ENCODE results near the gene MTMR10.

MTMR10 gene

DNA sequence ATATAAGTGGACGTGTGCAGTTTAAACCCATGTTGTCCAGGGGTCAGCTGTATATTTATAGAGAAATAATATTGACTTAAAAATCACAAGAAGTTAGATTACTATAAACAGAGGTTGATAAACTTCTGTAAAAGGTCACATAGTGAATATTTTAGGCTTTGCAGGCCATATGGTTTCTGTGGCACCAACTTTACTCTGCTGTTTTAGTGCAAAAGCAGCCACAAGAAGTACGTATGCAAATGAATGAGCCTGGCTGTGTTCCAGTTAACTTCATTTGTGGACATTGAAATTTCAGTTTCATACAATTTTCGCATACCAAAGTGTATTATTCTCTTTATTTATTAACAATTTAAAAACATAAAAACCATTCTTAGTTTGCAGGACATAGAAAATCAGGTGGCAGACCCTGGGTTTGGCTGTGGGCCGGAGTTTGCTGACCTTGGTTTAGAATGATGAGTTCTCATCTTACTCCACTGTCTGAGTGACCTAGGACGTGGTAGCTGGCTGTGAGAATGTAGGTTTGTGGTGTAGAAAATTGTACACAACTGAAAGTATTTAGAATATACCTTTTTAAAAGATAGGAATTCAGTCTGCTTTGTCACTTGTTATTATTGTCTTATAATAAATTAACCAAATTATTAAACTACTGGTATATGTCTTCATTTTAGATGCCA, 71.4 kb downstream of the MTMR10 start:
- no peak for DNase-seq

DNA sequence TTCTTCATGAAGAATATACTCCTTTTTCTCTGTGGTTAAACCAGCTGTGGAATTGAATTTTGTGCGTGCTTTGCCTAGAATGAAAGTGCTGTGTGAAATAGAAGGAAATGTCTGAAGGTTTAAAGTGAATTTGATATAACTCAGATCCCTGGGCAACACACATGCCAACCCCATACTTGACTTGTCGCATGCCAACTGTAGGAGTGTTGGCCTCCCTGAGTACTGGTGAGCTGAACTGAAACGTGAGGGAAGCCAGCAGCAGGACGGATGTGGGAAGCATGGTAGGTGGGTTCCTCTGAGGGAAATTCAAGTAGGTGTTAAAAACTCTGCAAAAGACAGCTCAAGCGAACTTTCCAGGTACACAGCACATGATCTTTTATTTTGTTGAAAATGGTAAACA, 73.1 kb downstream of the MTMR10 start:
- no peak for DNase-seq

DNA sequence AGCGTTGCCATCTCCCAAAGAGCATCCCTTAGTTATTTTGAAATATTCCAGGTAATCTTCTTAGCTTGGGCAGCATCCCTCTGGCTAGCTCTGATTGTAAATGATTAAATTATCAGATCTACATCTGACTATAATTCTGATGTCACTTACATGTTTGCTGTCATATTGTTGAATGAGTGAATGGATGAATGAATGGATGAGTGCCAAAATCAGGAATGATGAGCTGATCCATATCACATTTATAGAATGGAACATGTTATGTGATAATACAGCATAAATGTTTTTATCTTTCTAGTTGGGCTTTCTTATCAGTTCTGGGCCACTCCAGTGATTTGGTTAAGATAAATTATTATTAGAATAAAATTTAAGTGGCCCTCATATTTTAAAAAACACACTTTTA, 73.8 kb downstream of the MTMR10 start:
- DNase-seq = no peak

DNA sequence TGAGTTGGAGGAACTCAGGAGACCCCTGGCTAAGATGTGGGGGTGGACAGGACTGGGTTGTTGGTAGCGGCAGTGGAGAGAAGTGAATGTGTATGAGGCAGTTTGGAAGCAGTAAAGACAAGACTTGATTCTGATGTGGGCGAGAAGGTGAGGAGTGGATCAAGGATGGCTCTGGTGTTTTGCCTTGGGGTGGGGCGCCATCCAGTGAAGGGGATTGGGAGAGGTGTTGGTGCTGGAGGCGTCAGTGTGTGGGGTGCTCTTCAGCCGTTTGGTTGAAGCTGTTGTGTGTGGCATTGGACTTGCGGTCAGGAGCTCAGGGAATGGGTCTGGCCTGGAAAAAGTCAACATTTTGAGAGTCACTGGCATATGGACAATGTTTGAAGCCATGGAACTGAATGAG, 74.4 kb downstream of the MTMR10 start:
- DNase-seq = no peak

DNA sequence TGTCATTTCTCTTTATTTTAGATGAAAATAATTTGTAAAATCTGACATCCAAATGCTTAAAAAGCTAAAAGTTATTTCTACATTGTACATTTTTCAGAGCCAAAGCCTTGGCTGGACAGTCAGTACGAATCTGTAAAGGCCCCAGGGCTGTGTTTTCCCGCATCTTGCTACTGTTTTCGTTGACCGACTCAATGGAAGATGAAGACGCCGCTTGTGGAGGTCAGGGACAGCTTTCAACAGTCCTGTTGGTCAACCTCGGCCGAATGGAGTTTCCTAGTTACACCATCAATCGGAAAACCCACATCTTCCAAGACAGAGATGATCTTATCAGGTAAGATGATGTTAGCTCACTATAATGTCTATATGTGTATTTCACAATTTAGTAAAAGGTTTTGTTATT, 77.7 kb downstream of the MTMR10 start:
- DNase-seq = no peak

DNA sequence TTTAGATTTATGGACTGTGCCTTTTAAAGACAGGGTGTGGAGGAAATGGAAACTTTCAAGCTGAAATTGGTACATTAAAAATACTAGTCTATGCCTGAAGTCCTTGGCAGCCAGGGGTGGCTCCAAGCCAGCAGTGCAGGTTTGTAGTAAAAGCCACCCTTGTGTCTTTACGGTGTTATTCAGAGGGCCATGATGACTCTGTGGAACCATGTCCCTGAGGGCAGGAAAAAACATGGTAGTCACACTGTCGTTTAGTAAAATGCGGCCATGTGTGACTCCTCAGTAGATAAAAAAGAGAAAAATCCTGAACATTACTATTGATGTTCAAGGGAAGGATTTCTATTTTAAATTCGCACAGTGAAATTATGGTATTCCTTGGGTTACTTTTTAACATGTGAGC, 85.1 kb downstream of the MTMR10 start:
- DNase-seq = no peak

DNA sequence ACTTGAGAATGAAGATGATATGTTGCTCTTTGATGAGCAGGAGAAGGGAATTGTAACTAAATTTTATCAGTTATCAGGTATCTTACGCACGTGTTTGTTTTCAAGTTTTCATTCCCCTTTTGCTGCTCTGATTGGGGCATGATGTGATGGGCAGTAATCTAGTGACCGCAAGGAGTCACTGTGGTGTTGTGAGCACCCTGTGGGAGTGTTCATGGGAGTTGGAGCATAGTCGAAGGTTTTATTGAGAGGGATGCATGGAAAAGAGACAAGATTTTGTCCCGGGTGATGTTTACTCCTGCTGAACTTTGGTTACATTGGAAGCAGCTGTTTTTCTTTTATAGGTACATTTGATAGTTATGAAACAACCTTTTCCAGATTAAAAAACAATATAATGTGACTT, 85.6 kb downstream of the MTMR10 start:
- no peak for DNase-seq

DNA sequence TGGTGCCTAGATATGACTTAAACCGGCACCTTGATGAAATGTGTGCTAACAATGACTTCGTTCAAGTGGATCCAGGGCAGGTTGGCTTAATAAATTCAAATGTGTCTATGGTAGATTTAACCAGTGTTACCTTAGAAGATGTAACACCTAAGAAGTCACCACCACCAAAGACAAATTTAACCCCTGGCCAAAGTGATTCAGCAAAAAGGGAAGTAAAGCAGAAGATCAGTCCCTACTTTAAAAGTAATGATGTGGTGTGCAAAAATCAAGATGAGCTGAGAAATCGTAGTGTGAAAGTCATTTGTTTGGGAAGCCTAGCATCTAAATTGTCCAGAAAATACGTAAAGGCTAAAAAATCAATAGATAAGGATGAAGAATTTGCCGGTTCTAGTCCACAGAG, 86.6 kb downstream of the MTMR10 start:
- no peak for DNase-seq

DNA sequence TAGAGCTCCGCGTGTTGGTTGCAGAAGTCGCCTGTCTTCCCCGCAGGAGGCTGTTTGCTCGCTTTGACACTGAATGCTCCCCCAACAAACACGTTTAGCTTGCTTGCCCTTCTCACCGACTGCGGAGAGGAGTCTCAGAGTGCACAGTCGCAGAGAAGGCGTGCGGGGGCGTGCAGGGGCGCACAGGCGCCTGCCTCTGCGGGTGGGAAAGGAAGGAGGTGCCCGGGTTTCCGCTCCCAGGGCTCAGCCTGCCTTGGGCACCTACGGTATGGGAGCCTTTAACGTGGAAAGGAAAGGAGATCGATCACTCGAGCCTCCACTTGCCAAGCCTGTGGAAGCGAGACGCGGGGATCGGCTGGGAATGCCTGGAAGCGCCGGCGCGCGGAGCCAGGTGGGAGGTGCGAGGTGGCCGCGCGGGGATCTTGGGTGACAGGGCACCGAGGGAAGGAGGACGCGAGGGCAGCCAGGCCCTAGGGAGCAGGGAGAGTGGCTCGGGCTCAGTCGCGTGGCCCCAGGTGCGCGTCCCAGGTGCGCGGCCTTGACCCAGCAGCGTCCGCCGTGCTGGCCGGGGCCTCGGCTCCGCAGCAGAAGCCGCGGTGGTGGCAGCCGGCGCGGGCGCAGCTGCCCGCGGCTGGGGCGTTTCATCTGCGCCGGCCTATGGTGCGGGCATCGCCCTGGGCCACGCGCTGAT, 87.8 kb downstream of the MTMR10 start, which contains the start of gene FAN1:
FAN1 (plus strand) TSS at position 419 of the 691 bp plus-strand sequence. CDS start 749 bp downstream, outside the sequence.
- peak; percentile 86 for DNase-seq

DNA sequence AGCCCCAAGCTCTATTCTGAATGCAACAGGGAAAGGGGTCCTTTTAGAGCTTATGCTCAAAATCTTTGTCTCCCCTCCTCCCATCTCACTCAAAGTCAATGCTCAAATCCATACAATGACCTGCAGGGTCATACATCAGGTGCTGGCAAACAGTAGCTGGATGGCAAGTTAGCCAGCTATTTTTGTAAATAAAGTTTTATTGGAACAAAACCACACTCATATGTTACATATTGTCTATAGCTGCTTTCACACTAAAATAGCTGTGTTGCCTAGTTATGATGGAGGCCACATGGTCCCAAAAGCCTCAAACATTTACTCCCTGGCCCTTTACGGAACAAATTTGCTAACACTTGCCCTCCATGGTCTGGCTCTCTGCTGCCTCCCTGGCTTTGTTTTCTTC, 89.5 kb downstream of the MTMR10 start:
- no peak for DNase-seq

DNA sequence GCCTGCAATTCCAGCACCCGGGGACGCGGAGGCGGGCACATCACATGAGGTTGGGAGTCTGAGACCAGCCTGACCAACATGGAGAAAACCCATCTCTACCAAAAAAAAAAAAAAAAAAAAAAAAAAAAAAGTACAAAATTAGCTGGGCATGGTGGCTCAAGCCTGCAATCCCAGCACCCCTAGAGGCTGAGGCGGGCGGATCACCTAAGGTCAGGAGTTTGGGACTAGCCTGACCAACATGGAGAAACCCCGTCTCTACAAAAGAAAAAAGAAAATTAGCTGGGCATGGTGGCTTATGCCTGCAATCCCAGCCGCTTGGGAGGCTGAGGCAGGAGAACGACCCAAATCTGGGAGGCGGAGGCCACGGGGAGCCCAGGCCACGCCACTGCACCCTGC, 95.2 kb downstream of the MTMR10 start:
- no peak for DNase-seq

DNA sequence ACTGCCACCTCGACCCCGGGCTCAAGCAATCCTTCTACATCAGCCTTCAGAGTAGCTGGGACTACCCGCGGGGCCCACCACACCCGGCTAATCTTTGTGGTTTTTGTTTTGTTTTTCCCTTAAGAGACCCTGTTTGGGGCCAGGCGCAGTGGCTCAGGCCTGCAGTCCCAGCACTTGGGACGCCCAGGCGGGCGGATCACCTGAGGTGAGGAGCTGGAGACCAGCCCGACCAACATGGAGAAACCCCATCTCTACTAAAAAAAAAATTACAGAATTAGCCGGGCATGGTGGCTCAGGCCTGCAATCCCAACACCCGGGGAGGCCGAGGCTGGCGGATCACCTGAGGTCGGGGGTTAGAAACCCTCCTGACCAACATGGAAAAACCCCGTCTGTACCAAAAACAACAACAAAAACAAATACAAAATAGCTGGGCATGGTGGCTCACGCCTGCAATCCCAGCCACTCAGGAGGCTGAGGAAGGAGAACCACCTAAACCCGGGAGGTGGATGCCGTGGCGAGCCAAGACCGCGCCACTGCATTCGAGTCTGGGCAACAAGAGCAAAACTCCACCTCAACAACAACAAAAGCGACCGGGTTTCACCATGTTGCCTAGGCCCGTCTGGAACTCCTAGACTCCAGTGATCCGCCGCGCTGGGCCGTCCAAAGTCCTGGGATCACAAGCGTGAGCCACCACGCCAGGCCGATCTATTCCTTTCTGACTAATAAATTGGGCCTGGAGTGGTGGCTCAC, 95.8 kb downstream of the MTMR10 start:
- DNase-seq = no peak

DNA sequence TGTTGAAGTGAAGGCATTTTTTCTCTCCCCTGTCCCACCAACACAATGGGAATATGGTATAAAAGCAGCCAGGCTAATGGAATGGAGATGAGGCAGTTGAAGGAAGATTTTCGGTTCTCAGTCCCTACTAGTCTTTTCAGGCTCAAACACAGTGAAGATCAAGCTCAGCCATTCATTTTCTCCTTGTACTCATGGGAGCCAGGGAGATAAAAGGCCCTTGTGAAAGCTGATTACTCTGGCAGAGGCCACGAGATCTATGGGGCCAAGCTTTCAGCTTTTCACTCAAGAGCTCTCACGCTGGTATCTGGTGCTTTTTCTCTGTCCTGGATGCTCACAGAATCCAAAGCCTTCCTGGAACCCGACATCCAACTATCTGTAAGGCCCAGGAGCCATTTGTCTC, 102.2 kb downstream of the MTMR10 start:
- DNase-seq = no peak
